ENCODE data around the gene ITPR1. TPM values are rescaled to one million over a fixed set of nuclear protein-coding genes. Genes with fewer than 3 reads are reported as not detected.

The ITPR1 gene
- polyA plus RNA-seq, 1 of the 3 experiments (the other 2 are of a cell fraction) = 5.9 TPM

GRCh38 chr3:4573153-4573552 is 80.0 kb downstream of the ITPR1 start:
- TF ChIP-seq CHD2 (IDR thresholded peaks at IDR 0.05; ENCODE audit: low read length, partially characterized antibody) (no peak), USF2 (IDR thresholded peaks at IDR 0.05; ENCODE audit: borderline replicate concordance, low read depth, low read length) (no peak), FOSL2 (IDR thresholded peaks at IDR 0.05; ENCODE audit: borderline replicate concordance, low read depth) (no peak), MAX (IDR thresholded peaks at IDR 0.05; ENCODE audit: low read depth) (no peak), RFX5 (IDR thresholded peaks at IDR 0.05; ENCODE audit: low read length) (no peak), CTCF (IDR thresholded peaks at IDR 0.05) (no peak), POLR2AphosphoS5 (IDR thresholded peaks at IDR 0.05; ENCODE audit: low read depth, low read length) (no peak), JUND (IDR thresholded peaks at IDR 0.05) (no peak), TAF1 (IDR thresholded peaks at IDR 0.05; ENCODE audit: borderline replicate concordance, low read depth, low read length) (no peak), RAD21 (IDR thresholded peaks at IDR 0.05; ENCODE audit: low read length) (no peak), EP300 (IDR thresholded peaks at IDR 0.05; ENCODE audit: borderline replicate concordance in 1 of 2, low read depth in 1 of 2, low read length in 1 of 2) (no peak), MEF2A (IDR thresholded peaks at IDR 0.05; ENCODE audit: borderline replicate concordance, low read depth) (no peak), EZH2phosphoT487 (IDR thresholded peaks at IDR 0.05; ENCODE audit: borderline replicate concordance, low read depth) (no peak)
- WGBS (ENCODE audit: low lambda C conversion rate) = 95% methylated on average over 2 of the region's 2 CpGs
- no peaks in the 10 kb centered on the region for H3K79me2 ChIP-seq (ENCODE audit: insufficient read depth)
- H3K4me3 ChIP-seq (ENCODE audit: low read depth in 2 of 2, low read length in 1 of 2) = no peak overlapping the region
- CTCF ChIA-PET = interaction anchor here (1.0 to 1.3 kb wide), 3 partner anchors 59 to 222 kb away, joined by 3 read pairs; no protein-coding TSS in a partner anchor
- H3K9me2 ChIP-seq = no peaks in the 10 kb centered on the region
- H3K36me3 ChIP-seq (replicated peaks in 1 of 2; ENCODE audit: control insufficient read depth in 1 of 2, insufficient read depth in 2 of 2, low read length in 1 of 2) = no peaks in the 10 kb centered on the region
- no peak overlapping the region for H3K27ac ChIP-seq (ENCODE audit: low read depth in 2 of 2, low read length in 1 of 2)
- H3K9me3 ChIP-seq = no peaks in the 10 kb centered on the region
- H3K9ac ChIP-seq = no peak overlapping the region
- no peak for DNase-seq
- H3F3A ChIP-seq (replicated peaks; ENCODE audit: insufficient read depth) = no peaks in the 10 kb centered on the region
- no peaks in the 10 kb centered on the region for H4K20me1 ChIP-seq (ENCODE audit: insufficient read depth)
- H3K4me1 ChIP-seq (ENCODE audit: control insufficient read depth in 1 of 2, insufficient read depth in 2 of 2, low read depth in 1 of 2, low read length in 1 of 2) = peaks cover 0 to 5% of the 10 kb centered on the region in 2 experiments; a peak in 1 of 4 replicates
- no peak overlapping the region for H3K4me2 ChIP-seq
- no peaks in the 10 kb centered on the region for H3K27me3 ChIP-seq (ENCODE audit: insufficient read depth)
- POLR2A ChIA-PET = no interaction called here
- no peak overlapping the region for H2AFZ ChIP-seq (ENCODE audit: low read depth)

- no peak for DNase-seq
- no peak overlapping the region for H2AFZ ChIP-seq (ENCODE audit: low read depth)
- no peaks in the 10 kb centered on the region for H3K27me3 ChIP-seq (ENCODE audit: insufficient read depth)
- H3K79me2 ChIP-seq (ENCODE audit: insufficient read depth) = no peaks in the 10 kb centered on the region
- POLR2A ChIA-PET = no interaction called here
- no peaks in the 10 kb centered on the region for H3K9me3 ChIP-seq
- CTCF ChIA-PET = no interaction called here
- H3K4me3 ChIP-seq (ENCODE audit: low read depth in 2 of 2, low read length in 1 of 2) = no peak overlapping the region
- no peaks in the 10 kb centered on the region for H3K9me2 ChIP-seq
- H3K4me2 ChIP-seq = no peak overlapping the region
- no peaks in the 10 kb centered on the region for H4K20me1 ChIP-seq (ENCODE audit: insufficient read depth)
- no peak overlapping the region for H3K9ac ChIP-seq
- no peaks in the 10 kb centered on the region for H3K36me3 ChIP-seq (replicated peaks in 1 of 2; ENCODE audit: control insufficient read depth in 1 of 2, insufficient read depth in 2 of 2, low read length in 1 of 2)
- 81% methylated on average over 6 of the region's 6 CpGs for WGBS (ENCODE audit: low lambda C conversion rate)
- no peak overlapping the region for H3K27ac ChIP-seq (ENCODE audit: low read depth in 2 of 2, low read length in 1 of 2)
- H3K4me1 ChIP-seq (ENCODE audit: control insufficient read depth in 1 of 2, insufficient read depth in 2 of 2, low read depth in 1 of 2, low read length in 1 of 2) = peaks cover 0 to 5% of the 10 kb centered on the region in 2 experiments; a peak in 1 of 4 replicates
- no peaks in the 10 kb centered on the region for H3F3A ChIP-seq (replicated peaks; ENCODE audit: insufficient read depth)
- TF ChIP-seq TAF1 (IDR thresholded peaks at IDR 0.05; ENCODE audit: borderline replicate concordance, low read depth, low read length) (no peak), RCOR1 (IDR thresholded peaks at IDR 0.05; ENCODE audit: low read length) (no peak), RXRA (IDR thresholded peaks at IDR 0.05; ENCODE audit: borderline replicate concordance, low read depth) (no peak), SIN3A (IDR thresholded peaks at IDR 0.05; ENCODE audit: borderline replicate concordance, low read depth, low read length) (no peak), NFIC (IDR thresholded peaks at IDR 0.05; ENCODE audit: borderline replicate concordance) (no peak), REST (IDR thresholded peaks at IDR 0.05; ENCODE audit: low read depth, low read length) (no peak), USF2 (IDR thresholded peaks at IDR 0.05; ENCODE audit: borderline replicate concordance, low read depth, low read length) (no peak)
Measured at GRCh38 chr3:4574426-4574965, 81.3 kb downstream of the ITPR1 start.

Measured in SK-N-SH (cell line).